HCT116 (cell line): ENCODE measurements around the gene PREX1.

Experiments
- CTCF ChIP-seq, 3 experiments: fragments of 200-600 bp in 1 of 3; sonication (generic) in 1 of 3; IDR thresholded peaks in 2 of 3; conservative IDR thresholded peaks in 1 of 3; 2 replicates each; pipeline ENCODE4 v1.5.1; 2012 to 2017; ENCODE audit warnings: low read depth in 2 of 3, low read length in 2 of 3, antibody characterized with exemption in 1 of 3, borderline replicate concordance in 1 of 3, control low read depth in 1 of 3, mild to moderate bottlenecking in 1 of 3, mixed read lengths in 1 of 3, mixed run types in 1 of 3, moderate library complexity in 1 of 3; ENCODE audit not compliant: insufficient read depth in 1 of 3
- EZH2 ChIP-seq: fragments of 200-600 bp; sonication (generic); IDR thresholded peaks from 2 replicates; pipeline ENCODE4 v1.6.1; 2017; ENCODE audit warnings: antibody characterized with exemption, mixed run types
- POLR2AphosphoS5 ChIP-seq: IDR thresholded peaks from 2 replicates; pipeline ENCODE4 v1.6.1; 2011; ENCODE audit warnings: mild to moderate bottlenecking, low read depth, low read length, moderate library complexity

- TF ChIP-seq POLR2AphosphoS5 (no peak), CTCF (IDR thresholded peaks at IDR 0.05 in 2 of 3, conservative IDR thresholded peaks at IDR 0.05 in 1 of 3; ENCODE audit: borderline replicate concordance in 1 of 3, insufficient read depth in 1 of 3, low read depth in 2 of 3, low read length in 2 of 3) (no peak), EZH2 (no peak)
Measured at GRCh38 chr20:48727226-48727625, 100.6 kb downstream of the PREX1 start.
